Sigmoid colon (tissue), 7 donors: ENCODE data around the gene SART3. TPM values are rescaled to one million over a fixed set of nuclear protein-coding genes. Genes with fewer than 3 reads are reported as not detected.

ENCODE experiments used
- DNase-seq: peaks from one replicate; pipeline ENCODE4 v3.0.0-alpha.2; 2019
- H3K27ac ChIP-seq, 4 donors: fragments of 200-600 bp; sonication (generic); one replicate each; pipeline ENCODE4 v1.5.1; 2016 to 2019; ENCODE audit warnings: mild to moderate bottlenecking in 1 of 4
- H3K27me3 ChIP-seq, 3 donors: fragments of 200-600 bp; sonication (generic); one replicate each; pipeline ENCODE4 v1.5.1; 2019; ENCODE audit warnings: mild to moderate bottlenecking in 1 of 3
- H3K36me3 ChIP-seq, 4 donors: fragments of 200-600 bp; sonication (generic); one replicate each; pipeline ENCODE4 v1.5.1; 2016 to 2019
- H3K4me1 ChIP-seq, 4 donors: fragments of 200-600 bp; sonication (generic); one replicate each; pipeline ENCODE4 v1.5.1; 2017 to 2019
- H3K4me3 ChIP-seq, 4 donors: fragments of 200-600 bp; sonication (generic); one replicate each; pipeline ENCODE4 v1.5.1; 2017 to 2019; ENCODE audit warnings: mild to moderate bottlenecking in 2 of 4, moderate library complexity in 1 of 4
- H3K9me3 ChIP-seq, 4 donors: fragments of 200-600 bp in 3 of 4; sonication (generic) in 3 of 4; one replicate each; pipeline versions ENCODE4 v1.5.1 to v1.6.1; 2013 to 2019
- EP300 ChIP-seq, 4 donors: sonication (generic); formaldehyde crosslinking; IDR thresholded peaks; one replicate each; pipeline ENCODE4 v1.6.1; 2017; ENCODE audit warnings: antibody characterized with exemption in 4 of 4
- POLR2A ChIP-seq, 2 donors: fragments of 450-650 bp; IDR thresholded peaks; one replicate each; pipeline ENCODE4 v1.6.1; 2016; ENCODE audit warnings: antibody characterized with exemption in 2 of 2, mild to moderate bottlenecking in 2 of 2, moderate library complexity in 2 of 2
- POLR2AphosphoS5 ChIP-seq, 4 donors: sonication (generic); formaldehyde crosslinking; IDR thresholded peaks; one replicate each; pipeline ENCODE4 v1.6.1; 2017; ENCODE audit warnings: antibody characterized with exemption in 4 of 4
- WGBS, 2 donors: extraction: QIAGEN DNeasy Blood & Tissue Kit; methylation state at CpG; one replicate each; pipeline ENCODE4 v1.1.7; 2013; 5-methylcytosine and 5-hydroxymethylcytosine counted together
- intact Hi-C: fragments of 100-400 bp; cut with DNase I; formaldehyde crosslinking; loops from one replicate; pipeline ENCODE4 v1.15.1; 2023
- polyA plus RNA-seq, 3 donors: library from polyadenylated mRNA; stranded (reverse); fragments of 200-250 nt; gene quantifications; one replicate each; pipeline ENCODE4 v1.2.3, GENCODE V29; 2013
- total RNA-seq, 4 donors: library from RNA; depleted of rRNA; stranded (reverse); fragments of >200 nt; gene quantifications; one replicate each; pipeline ENCODE4 v1.1.0, GENCODE V29; 2016
- TF ChIP-seq, protein P1 (sequence below), 4 experiments: fragments of 450-650 bp in 3 of 4; fragments of 200-600 bp in 1 of 4; IDR thresholded peaks; one replicate each; pipeline ENCODE4 v1.5.1; 2016 to 2019; ENCODE audit warnings: antibody characterized with exemption in 4 of 4, mild to moderate bottlenecking in 3 of 4, moderate library complexity in 2 of 4
- donor health status: healthy with polysubstance abuse.
- donor health status: Bipolar disorder and iron deficiency.
- donor health status: healthy.

Gene SART3
- total and polyA plus RNA-seq, 7 donors: 15.3 to 69.1 (median 45.3) TPM

DNA sequence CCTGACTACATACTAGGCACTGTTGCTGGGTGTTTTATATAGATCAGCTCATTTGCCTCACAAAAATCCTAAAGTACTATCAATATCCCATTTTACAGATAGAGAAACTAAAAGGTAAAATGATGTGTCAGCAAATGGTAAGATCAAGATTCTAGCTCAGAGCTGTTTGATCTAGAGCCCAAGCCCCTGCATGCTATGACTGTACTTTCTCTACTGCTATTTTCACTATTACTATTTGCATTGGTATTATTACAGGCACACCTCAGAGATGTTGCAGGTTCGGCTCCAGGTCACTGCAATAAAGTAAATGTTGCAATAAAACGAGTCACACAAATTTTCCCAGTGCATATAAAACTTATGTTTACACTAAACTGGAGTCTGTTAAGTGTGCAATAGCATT is 12.3 kb upstream of the SART3 start:
- TF ChIP-seq POLR2A (IDR thresholded peaks at IDR 0.05) (no peak), POLR2AphosphoS5 (IDR thresholded peaks at IDR 0.05) (no peak), EP300 (IDR thresholded peaks at IDR 0.05) (no peak)
- TF ChIP-seq, protein P1, sequence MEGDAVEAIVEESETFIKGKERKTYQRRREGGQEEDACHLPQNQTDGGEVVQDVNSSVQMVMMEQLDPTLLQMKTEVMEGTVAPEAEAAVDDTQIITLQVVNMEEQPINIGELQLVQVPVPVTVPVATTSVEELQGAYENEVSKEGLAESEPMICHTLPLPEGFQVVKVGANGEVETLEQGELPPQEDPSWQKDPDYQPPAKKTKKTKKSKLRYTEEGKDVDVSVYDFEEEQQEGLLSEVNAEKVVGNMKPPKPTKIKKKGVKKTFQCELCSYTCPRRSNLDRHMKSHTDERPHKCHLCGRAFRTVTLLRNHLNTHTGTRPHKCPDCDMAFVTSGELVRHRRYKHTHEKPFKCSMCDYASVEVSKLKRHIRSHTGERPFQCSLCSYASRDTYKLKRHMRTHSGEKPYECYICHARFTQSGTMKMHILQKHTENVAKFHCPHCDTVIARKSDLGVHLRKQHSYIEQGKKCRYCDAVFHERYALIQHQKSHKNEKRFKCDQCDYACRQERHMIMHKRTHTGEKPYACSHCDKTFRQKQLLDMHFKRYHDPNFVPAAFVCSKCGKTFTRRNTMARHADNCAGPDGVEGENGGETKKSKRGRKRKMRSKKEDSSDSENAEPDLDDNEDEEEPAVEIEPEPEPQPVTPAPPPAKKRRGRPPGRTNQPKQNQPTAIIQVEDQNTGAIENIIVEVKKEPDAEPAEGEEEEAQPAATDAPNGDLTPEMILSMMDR (IDR thresholded peaks at IDR 0.05): no peak
- DNase-seq: no peak
- intact Hi-C loops: no loop called here
- Histone ChIP-seq H3K36me3 (peaks cover 0 to 20% (median 15%) of the 10 kb centered on the region in 4 donors), H3K27ac (no peak overlapping the region), H3K27me3 (no peaks in the 10 kb centered on the region), H3K9me3 (no peaks in the 10 kb centered on the region), H3K4me1 (peaks cover 0 to 8% (median 4%) of the 10 kb centered on the region in 4 donors), H3K4me3 (no peak overlapping the region)
- WGBS, 2 donors: 7 to 37% methylated on average over 2 of the region's 2 CpGs

DNA sequence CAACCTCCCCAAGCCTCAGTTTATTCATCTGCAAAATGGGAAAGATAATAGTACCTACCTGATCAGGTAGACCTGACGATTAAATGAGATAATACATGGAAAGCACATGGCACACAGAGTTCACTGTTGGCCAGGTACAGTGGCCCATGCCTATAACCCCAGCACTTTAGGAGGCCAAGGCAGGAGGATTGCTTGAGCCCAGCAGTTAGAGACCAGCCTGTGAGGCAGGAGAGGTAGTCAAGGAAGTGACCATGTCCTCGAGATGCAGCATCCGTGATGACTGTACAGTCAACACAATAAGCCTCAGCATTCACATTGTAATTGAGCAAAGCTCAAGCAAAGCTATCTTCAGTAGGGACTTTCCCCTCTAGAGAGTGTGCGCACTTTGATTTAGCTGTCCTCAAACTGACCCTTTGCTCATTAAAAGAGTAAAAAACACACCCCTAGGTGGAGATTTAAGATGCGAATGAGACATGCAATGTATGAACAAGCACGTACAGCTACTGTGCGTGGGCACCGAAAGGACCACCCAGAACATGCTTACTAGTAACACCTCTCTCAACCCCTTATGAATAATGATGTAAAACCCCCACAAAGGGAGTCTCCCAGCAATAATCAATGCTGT is 11.3 kb upstream of the SART3 start:
- no peak for DNase-seq
- WGBS, 2 donors: 22 to 59% methylated on average over 8 of the region's 8 CpGs

DNA sequence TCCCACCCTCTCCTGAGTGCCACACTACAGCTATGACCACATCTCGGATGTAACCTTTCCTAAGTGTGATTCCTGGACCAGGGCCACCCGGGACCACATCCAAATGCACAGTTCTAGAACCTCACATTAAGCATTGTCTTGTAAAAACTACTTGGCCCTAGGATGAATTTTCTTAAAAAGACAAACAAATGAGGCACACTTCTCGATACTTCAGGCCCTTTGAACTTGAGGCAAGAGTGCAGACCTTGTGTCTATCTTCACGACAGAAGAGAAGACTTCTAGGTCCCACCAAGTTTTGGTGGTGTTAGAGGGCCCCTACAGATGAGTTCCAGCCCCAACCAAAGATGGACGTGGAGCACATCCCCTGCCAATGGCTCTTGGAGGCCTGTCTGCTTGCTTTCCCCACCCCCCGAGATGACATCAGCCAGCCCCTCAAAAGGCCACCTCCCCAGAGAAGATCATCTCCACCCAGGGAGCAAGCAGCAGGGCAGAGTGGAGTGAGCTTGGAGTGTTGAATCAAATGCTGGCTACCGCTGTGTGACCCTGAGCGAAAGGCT is 10.7 kb upstream of the SART3 start:
- intact Hi-C loops: no loop called here
- Histone ChIP-seq H3K9me3 (no peaks in the 10 kb centered on the region), H3K27ac (no peak overlapping the region), H3K4me1 (peaks cover 0 to 23% (median 12%) of the 10 kb centered on the region in 4 donors), H3K27me3 (no peaks in the 10 kb centered on the region), H3K36me3 (peaks cover 10 to 36% (median 31%) of the 10 kb centered on the region in 4 donors), H3K4me3 (no peak overlapping the region)
- TF ChIP-seq, protein P1 (IDR thresholded peaks at IDR 0.05): no peak
- no peak for TF ChIP-seq POLR2A (IDR thresholded peaks at IDR 0.05)
- TF ChIP-seq EP300 (IDR thresholded peaks at IDR 0.05): no peak
- no peak for TF ChIP-seq POLR2AphosphoS5 (IDR thresholded peaks at IDR 0.05)
- 88 to 92% methylated on average over 8 of the region's 8 CpGs for WGBS, 2 donors
- no peak for DNase-seq

More for the DNA sequence above, 11.3 kb upstream of the SART3 start:
- no peak for TF ChIP-seq POLR2AphosphoS5 (IDR thresholded peaks at IDR 0.05)
- no peak for TF ChIP-seq EP300 (IDR thresholded peaks at IDR 0.05)
- TF ChIP-seq, protein P1 (IDR thresholded peaks at IDR 0.05): no peak
- TF ChIP-seq POLR2A (IDR thresholded peaks at IDR 0.05): no peak
- Histone ChIP-seq H3K4me1 (peaks cover 0 to 17% (median 9%) of the 10 kb centered on the region in 4 donors), H3K9me3 (no peaks in the 10 kb centered on the region), H3K36me3 (peaks cover 4 to 30% (median 25%) of the 10 kb centered on the region in 4 donors), H3K27ac (no peak overlapping the region), H3K27me3 (no peaks in the 10 kb centered on the region), H3K4me3 (no peak overlapping the region)
- intact Hi-C loops: no loop called here

DNA sequence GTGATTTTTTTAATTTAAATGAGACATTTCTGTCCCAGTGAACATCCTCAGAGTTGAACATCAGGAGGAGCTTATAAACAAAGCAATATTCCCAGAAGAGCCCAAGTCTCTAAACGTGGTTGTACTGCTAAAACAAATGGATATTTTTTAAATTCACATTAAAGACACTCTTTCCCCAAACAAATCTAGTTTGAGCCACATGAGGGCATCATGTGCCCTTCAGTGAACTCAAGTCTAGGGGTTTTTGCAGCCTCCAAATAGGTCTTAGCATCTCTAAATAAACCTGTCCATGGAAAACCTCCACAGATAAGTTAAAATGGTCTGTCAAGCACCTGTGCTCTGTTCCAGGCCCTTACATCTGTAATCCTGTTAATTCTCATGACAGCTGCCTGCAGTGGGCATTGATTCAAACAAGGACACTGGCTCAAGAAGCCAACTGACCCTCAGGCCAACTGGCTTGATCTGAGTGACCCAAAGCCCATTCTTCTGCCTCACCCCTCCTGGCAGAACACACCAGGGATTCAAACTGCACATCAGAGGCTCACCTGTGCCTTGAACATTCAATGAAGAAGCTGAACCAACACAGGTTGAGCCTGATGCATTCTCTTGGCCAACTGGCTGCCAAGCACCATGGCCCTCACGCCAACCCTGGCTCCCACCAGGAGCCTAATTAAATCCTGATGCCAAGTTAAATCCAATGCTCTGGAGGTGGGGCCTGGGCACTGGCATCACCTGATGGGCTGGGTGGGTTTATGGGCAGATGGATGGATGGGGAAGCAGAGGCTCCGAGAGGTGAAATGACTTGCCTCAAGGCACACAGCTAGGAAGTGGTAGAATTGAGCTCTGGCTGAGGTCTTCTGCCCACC is 10.0 kb upstream of the SART3 start:
- Histone ChIP-seq H3K27ac (no peak overlapping the region), H3K9me3 (no peaks in the 10 kb centered on the region), H3K4me3 (no peak overlapping the region), H3K27me3 (no peaks in the 10 kb centered on the region), H3K4me1 (peaks cover 0 to 30% (median 19%) of the 10 kb centered on the region in 4 donors), H3K36me3 (peaks cover 14 to 43% (median 36%) of the 10 kb centered on the region in 4 donors)
- intact Hi-C loops: no loop called here
- DNase-seq: no peak
- WGBS, 2 donors: 64 to 67% methylated on average over 3 of the region's 3 CpGs
- no peak for TF ChIP-seq EP300 (IDR thresholded peaks at IDR 0.05)
- TF ChIP-seq, protein P1 (IDR thresholded peaks at IDR 0.05): no peak
- TF ChIP-seq POLR2AphosphoS5 (IDR thresholded peaks at IDR 0.05): no peak
- no peak for TF ChIP-seq POLR2A (IDR thresholded peaks at IDR 0.05)
